Measurements from ENCODE around the gene TRAPPC14. TPM values are rescaled to one million over a fixed set of nuclear protein-coding genes. Genes with fewer than 3 reads are reported as not detected.
A peak's percentile ranks its signal among the peaks of the same experiment; 100 is the strongest.
"Not testable (repeated sequence)": the region's sequence is repeated elsewhere in the genome, so short reads cannot be mapped to it uniquely, and the experiment has no call there.

The TRAPPC14 gene
- total and polyA plus RNA-seq, 4 donors: 9.4 to 54.1 (median 31.0) TPM

DNA sequence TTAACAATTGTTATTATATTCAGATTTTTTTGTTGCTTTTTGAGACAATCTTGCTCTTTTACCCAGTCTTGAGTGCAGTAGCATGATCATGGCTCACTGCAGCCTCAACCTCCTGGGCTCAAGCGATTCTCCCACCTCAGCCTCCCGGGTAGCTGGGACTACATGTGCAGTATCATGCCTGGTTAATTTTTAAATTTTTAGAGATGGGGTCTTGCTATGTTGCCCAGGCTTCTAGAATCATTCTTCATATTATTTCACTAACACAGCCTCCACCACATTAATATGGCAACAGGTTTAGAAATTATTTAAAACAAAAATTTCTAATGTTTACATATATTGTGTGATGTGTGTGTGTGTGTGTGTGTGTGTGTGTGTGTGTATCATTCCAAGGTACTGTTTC, 11.2 kb downstream of the TRAPPC14 start:
- Histone ChIP-seq H3K9me3 (ENCODE audit: control insufficient read depth, insufficient read depth, low read length) (no peaks in the 10 kb centered on the region), H3K27ac (ENCODE audit: low read depth, low read length) (no peak overlapping the region), H3K4me1 (ENCODE audit: control insufficient read depth, insufficient read depth, low read length) (peaks cover 20% of the 10 kb centered on the region), H3K4me3 (ENCODE audit: low read depth, low read length) (no peak overlapping the region), H3K36me3 (ENCODE audit: control insufficient read depth, insufficient read depth, low read length) (peaks cover 5% of the 10 kb centered on the region), H3K27me3 (ENCODE audit: control insufficient read depth, insufficient read depth, low read length) (no peaks in the 10 kb centered on the region)
- no peak for DNase-seq (ENCODE audit: low read depth in 4 of 6, low spot score in 6 of 6)
- WGBS (ENCODE audit: insufficient coverage): no CpG with 5 or more reads among the region's 2 CpGs

DNA sequence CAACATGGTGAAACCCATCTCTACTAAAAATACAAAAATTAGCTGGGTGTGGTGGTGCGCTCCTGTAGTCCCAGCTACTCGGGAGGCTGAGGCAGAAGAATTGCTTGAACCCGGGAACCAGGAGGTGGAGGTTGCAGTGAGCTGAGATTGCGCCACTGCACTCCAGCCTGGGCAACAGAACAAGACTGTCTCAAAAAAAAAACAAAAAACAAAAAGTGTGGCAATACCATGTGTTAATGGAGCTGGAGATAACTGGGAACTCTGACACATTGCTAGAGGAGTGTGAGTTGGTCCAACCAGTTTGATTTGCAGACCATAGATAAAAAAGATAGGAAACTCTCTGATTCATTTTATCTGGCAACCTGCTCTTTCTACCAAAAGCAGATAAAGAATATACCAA, 12.2 kb downstream of the TRAPPC14 start:
- H3K9me3 ChIP-seq (ENCODE audit: control insufficient read depth, insufficient read depth, low read length); DNase-seq (ENCODE audit: low read depth in 4 of 6, low spot score in 6 of 6); H3K27me3 ChIP-seq (ENCODE audit: control insufficient read depth, insufficient read depth, low read length); H3K4me3 ChIP-seq (ENCODE audit: low read depth, low read length); H3K36me3 ChIP-seq (ENCODE audit: control insufficient read depth, insufficient read depth, low read length); H3K27ac ChIP-seq (ENCODE audit: low read depth, low read length): not testable (repeated sequence)
- no CpG with 5 or more reads among the region's 4 CpGs for WGBS (ENCODE audit: insufficient coverage)
- peaks cover 20% of the 10 kb centered on the region for H3K4me1 ChIP-seq (ENCODE audit: control insufficient read depth, insufficient read depth, low read length)

DNA sequence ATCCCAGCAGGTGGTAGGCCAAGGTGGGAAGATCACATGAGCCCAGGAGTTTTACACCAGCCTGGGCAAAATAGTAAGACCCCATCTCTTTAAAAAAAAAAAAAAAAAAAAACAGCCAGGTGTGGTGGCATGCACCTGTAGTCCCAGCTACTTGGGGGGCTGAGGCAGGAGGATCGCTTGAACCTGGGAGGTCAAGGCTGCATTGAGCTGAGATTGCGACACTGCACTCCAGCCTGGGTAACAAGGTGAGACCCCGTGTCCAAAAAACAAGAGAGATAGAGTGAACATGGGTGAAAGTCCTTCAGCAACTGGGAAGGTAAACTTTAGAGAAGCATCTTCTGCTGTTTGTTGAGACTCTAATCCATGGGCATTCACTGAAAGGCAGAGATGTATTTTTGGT, 16.1 kb downstream of the TRAPPC14 start:
- no peaks in the 10 kb centered on the region for H3K4me1 ChIP-seq (ENCODE audit: control insufficient read depth, insufficient read depth, low read length)
- no peak overlapping the region for H3K4me3 ChIP-seq (ENCODE audit: low read depth, low read length)
- no peaks in the 10 kb centered on the region for H3K27me3 ChIP-seq (ENCODE audit: control insufficient read depth, insufficient read depth, low read length)
- no peaks in the 10 kb centered on the region for H3K36me3 ChIP-seq (ENCODE audit: control insufficient read depth, insufficient read depth, low read length)
- 91% methylated on average over 3 of the region's 3 CpGs for WGBS (ENCODE audit: insufficient coverage)
- H3K27ac ChIP-seq (ENCODE audit: low read depth, low read length): no peak overlapping the region
- DNase-seq (ENCODE audit: low read depth in 4 of 6, low spot score in 6 of 6): no peak
- no peaks in the 10 kb centered on the region for H3K9me3 ChIP-seq (ENCODE audit: control insufficient read depth, insufficient read depth, low read length)

DNA sequence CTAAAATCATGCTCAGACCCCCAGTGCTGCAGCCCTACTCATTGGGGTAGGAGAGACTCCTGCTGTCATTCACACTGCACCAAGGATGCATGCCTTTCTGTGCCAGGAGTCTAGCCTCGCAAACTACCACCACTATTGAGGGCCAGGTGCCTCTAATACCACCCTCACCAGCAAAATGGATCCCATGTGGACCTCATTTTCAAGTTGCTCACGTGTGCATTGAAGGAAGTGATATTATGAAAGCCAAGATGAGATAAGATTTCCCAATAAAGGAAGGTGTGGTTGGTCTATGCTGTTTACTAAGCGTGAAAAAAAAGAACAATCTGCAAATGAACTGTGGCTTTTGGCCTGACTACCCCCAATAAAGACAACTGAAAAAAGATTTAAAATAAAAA, 17.0 kb downstream of the TRAPPC14 start:
- no peak for DNase-seq (ENCODE audit: low read depth in 4 of 6, low spot score in 6 of 6)
- no CpG with 5 or more reads among the region's 3 CpGs for WGBS (ENCODE audit: insufficient coverage)
- no peaks in the 10 kb centered on the region for H3K27me3 ChIP-seq (ENCODE audit: control insufficient read depth, insufficient read depth, low read length)
- no peak overlapping the region for H3K4me3 ChIP-seq (ENCODE audit: low read depth, low read length)
- H3K27ac ChIP-seq (ENCODE audit: low read depth, low read length): no peak overlapping the region
- no peaks in the 10 kb centered on the region for H3K4me1 ChIP-seq (ENCODE audit: control insufficient read depth, insufficient read depth, low read length)
- no peaks in the 10 kb centered on the region for H3K9me3 ChIP-seq (ENCODE audit: control insufficient read depth, insufficient read depth, low read length)
- no peaks in the 10 kb centered on the region for H3K36me3 ChIP-seq (ENCODE audit: control insufficient read depth, insufficient read depth, low read length)

DNA sequence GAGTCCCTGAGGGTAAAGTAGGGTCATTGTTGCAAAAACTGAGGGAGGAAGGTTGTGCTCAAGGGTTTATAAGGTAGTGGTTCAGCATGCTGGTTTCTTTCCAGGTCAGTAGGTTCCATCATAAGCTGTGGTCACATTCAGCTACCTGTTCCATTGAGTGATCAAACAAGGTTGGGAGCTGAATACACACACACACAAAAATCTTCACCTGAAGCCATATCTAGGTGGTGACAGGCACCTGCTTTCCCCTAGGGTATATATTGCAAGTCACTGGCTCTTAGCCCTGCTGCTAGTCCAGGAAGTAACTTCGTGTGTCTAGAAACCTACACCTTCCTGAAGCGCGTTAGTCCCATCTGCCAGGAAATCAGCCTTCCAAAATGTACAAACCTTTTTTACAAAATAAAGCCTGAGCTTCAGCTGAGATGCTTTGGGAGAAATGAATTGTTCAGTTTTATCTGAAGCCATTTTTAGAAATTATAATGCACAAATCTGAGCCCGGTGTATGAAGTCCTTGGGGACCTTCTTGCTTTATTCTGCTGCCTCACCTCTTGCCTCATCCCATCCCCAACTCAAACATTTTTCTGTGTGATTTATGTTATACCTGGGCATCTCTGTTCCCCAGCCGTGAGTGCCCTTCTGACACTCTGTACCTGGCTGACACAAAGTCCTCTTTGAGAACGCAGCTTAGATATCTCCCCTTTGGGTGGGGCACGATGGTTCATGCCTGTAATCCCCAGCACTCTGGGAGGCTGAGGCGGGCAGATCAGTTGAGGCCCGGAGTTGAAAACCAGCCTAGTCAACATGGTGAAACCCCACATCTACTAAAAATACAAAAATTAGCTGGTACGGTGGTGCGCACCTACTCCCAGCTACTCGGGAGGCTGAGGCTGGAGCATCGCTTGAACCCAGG, 20.4 kb downstream of the TRAPPC14 start:
- 87% methylated on average over 6 of the region's 13 CpGs for WGBS (ENCODE audit: insufficient coverage)
- H3K27me3 ChIP-seq (ENCODE audit: control insufficient read depth, insufficient read depth, low read length): no peaks in the 10 kb centered on the region
- H3K27ac ChIP-seq (ENCODE audit: low read depth, low read length): no peak overlapping the region
- no peaks in the 10 kb centered on the region for H3K9me3 ChIP-seq (ENCODE audit: control insufficient read depth, insufficient read depth, low read length)
- no peaks in the 10 kb centered on the region for H3K36me3 ChIP-seq (ENCODE audit: control insufficient read depth, insufficient read depth, low read length)
- H3K4me1 ChIP-seq (ENCODE audit: control insufficient read depth, insufficient read depth, low read length): no peaks in the 10 kb centered on the region
- no peak overlapping the region for H3K4me3 ChIP-seq (ENCODE audit: low read depth, low read length)
- DNase-seq (ENCODE audit: low read depth in 4 of 6, low spot score in 6 of 6): no peak

DNA sequence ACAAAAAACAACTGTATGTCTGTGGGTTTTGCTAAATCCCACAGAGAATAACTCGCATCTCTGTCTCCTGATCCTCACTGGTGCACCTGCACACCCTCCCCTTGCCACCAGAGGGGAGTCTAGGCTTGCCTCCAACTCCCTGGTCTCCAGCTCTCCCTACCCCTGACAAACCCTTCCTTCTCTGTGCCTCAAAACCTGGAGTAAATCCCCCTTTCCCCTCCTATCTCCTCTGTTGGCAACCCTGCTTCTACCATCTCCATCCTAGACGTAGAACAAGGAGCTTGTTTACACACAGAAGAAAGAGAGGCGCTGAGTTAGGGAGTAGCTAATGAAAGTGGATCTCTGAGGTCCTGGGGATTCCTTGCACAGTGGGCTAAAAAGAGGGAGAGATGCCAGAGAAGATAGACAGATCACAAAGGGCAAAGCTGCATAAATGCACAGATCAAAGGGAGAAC, 25.8 kb downstream of the TRAPPC14 start:
- WGBS (ENCODE audit: insufficient coverage): 7% methylated on average over 2 of the region's 3 CpGs
- H3K27me3 ChIP-seq (ENCODE audit: control insufficient read depth, insufficient read depth, low read length): no peaks in the 10 kb centered on the region
- DNase-seq (ENCODE audit: low read depth in 4 of 6, low spot score in 6 of 6): peak in 3 of 6 donors; percentile 33 to 76 (median 47)
- H3K9me3 ChIP-seq (ENCODE audit: control insufficient read depth, insufficient read depth, low read length): no peaks in the 10 kb centered on the region
- peak overlapping the region; percentile 7 for H3K27ac ChIP-seq (ENCODE audit: low read depth, low read length)
- H3K36me3 ChIP-seq (ENCODE audit: control insufficient read depth, insufficient read depth, low read length): no peaks in the 10 kb centered on the region
- peaks cover 20% of the 10 kb centered on the region for H3K4me1 ChIP-seq (ENCODE audit: control insufficient read depth, insufficient read depth, low read length)
- no peak overlapping the region for H3K4me3 ChIP-seq (ENCODE audit: low read depth, low read length)

DNA sequence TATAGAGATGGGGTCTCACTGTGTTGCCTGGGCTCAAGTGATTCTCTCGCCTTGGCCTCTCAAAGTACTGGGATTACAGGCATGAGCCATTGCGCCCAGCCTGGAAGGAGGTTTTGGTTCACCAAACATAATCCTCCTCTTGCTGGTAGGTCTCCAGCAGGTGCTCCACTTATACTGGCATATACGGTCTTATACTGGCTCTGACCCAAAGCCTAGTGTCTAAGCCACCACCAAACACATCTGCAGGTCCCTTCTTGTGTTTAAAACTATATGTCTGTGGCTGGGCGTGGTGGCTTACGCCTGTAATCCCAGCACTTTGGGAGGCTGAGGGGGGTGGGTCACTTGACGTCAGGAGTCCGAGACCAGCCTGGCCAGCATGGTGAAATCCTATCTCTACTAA, 26.4 kb downstream of the TRAPPC14 start:
- no peaks in the 10 kb centered on the region for H3K27me3 ChIP-seq (ENCODE audit: control insufficient read depth, insufficient read depth, low read length)
- H3K9me3 ChIP-seq (ENCODE audit: control insufficient read depth, insufficient read depth, low read length): no peaks in the 10 kb centered on the region
- H3K27ac ChIP-seq (ENCODE audit: low read depth, low read length): no peak overlapping the region
- H3K4me1 ChIP-seq (ENCODE audit: control insufficient read depth, insufficient read depth, low read length): peaks cover 20% of the 10 kb centered on the region
- WGBS (ENCODE audit: insufficient coverage): no CpG with 5 or more reads among the region's 7 CpGs
- DNase-seq (ENCODE audit: low read depth in 4 of 6, low spot score in 6 of 6): no peak
- H3K4me3 ChIP-seq (ENCODE audit: low read depth, low read length): no peak overlapping the region
- H3K36me3 ChIP-seq (ENCODE audit: control insufficient read depth, insufficient read depth, low read length): no peaks in the 10 kb centered on the region

DNA sequence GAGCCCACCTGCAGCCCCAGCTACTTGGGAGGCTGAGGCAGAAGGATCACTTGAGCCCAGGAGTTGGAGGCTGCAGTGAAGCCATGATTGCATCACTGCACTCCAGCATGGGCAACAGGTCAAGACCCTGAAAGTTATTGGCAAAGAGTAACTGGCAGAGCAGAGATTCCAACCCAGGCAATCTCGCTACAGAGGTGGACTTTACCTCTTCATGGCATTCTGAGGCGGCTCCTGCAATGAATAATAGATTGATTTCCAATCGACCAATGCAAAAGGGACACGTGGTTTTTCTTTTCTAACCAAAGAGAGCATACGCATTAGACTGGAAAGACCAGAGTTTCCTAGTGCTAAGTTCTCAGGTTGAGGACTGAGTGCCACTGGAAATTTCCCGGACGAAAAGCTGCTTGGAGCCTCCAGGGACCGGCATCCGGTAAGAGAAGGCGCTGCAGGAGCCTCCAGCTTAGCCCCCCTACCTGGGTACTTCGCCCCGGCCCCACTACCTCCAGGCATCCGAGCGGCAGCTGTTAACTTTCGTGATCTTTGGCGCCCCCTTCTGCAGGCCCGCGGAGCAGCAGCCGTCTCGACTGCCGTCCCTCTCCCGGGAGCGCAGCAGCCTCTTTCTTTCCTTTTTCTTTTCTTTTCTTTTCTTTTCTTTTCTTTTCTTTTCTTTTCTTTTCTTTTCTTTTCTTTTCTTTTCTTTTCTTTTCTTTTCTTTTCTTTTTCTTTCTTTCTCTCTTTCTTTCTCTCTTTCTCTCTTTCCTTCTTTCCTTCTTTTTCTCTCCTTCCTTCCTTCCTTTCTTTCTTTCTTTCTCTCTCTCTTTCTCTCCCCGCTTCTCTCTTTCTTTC, 27.7 kb downstream of the TRAPPC14 start:
- Histone ChIP-seq H3K4me1 (ENCODE audit: control insufficient read depth, insufficient read depth, low read length) (peaks cover 31% of the 10 kb centered on the region), H3K27ac (ENCODE audit: low read depth, low read length) (no peak overlapping the region), H3K27me3 (ENCODE audit: control insufficient read depth, insufficient read depth, low read length) (no peaks in the 10 kb centered on the region), H3K36me3 (ENCODE audit: control insufficient read depth, insufficient read depth, low read length) (no peaks in the 10 kb centered on the region), H3K4me3 (ENCODE audit: low read depth, low read length) (no peak overlapping the region), H3K9me3 (ENCODE audit: control insufficient read depth, insufficient read depth, low read length) (no peaks in the 10 kb centered on the region)
- DNase-seq (ENCODE audit: low read depth in 4 of 6, low spot score in 6 of 6): peak in 3 of 6 donors; percentile 39 to 89 (median 81)
- WGBS (ENCODE audit: insufficient coverage): 10% methylated on average over 24 of the region's 24 CpGs

DNA sequence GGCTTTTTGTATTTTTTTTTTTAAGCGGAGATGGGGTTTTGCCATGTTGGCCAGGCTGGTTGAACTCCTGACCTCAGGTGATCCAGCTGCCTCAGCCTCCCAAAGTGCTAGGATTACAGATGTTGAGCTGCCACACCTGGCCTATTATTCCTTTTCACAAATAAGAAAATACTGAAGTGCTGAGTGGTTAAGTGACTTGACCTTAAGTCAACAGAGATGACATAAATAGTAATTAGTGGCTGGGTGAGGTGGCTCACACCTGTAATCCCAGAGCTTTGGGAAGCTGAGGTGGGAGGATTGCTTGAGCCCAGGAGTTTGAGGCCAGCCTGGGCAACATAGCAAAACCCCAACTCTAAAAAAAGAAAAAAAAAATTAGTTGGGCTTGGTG, 28.3 kb downstream of the TRAPPC14 start:
- H3K4me3 ChIP-seq (ENCODE audit: low read depth, low read length); H3K9me3 ChIP-seq (ENCODE audit: control insufficient read depth, insufficient read depth, low read length); DNase-seq (ENCODE audit: low read depth in 4 of 6, low spot score in 6 of 6); H3K27me3 ChIP-seq (ENCODE audit: control insufficient read depth, insufficient read depth, low read length); H3K36me3 ChIP-seq (ENCODE audit: control insufficient read depth, insufficient read depth, low read length); H3K27ac ChIP-seq (ENCODE audit: low read depth, low read length): not testable (repeated sequence)
- H3K4me1 ChIP-seq (ENCODE audit: control insufficient read depth, insufficient read depth, low read length): peaks cover 36% of the 10 kb centered on the region
- WGBS (ENCODE audit: insufficient coverage): 100% methylated on average over 1 of the region's 1 CpG
